ENCODE data around the gene GBX2.
"Not testable (repeated sequence)": the region's sequence is repeated elsewhere in the genome, so short reads cannot be mapped to it uniquely, and the experiment has no call there.

GBX2 gene

GRCh38 chr2:236157815-236158498 is 10.2 kb downstream of the GBX2 start:
- in situ Hi-C loops (cut with MboI; ENCODE audit: low sequenced_read_pairs): no loop called here

DNA sequence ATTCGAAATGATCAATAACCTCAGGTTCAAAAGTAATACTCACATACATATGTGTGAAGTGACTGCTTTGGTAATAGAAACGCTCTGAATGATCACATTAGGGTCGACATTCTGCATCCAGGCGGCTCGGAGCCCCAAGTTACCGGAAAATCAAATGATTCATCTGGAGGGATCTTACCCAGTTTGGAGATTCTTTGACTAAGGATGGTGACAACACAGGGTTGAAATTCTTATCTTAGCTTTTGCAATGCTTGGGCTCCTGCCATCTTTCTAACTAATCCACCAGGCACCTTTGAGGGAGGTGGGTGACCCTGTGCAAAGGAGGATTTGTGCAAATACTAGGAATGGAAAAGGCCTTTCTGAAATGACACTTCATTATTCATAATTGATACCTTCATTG is 10.8 kb downstream of the GBX2 start:
- in situ Hi-C loops (cut with MboI; ENCODE audit: low sequenced_read_pairs): no loop called here

DNA sequence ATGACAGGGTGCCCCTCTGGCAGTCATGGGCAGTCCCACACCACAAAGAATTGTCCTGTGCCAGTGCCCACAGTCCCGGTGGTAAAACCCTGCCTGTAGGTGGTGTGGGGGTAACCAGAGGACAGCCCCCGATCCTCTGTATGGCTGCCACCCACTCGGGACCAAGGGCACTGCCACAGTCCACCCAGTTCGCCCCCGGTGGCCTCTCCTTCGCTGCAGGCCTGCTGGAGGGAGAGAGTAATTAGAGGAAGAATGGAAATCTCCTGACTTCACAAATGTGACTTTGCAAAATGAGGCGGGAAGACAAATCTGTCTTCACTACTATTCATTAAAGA is 11.4 kb downstream of the GBX2 start:
- in situ Hi-C loops (cut with MboI; ENCODE audit: low sequenced_read_pairs): no loop called here

- in situ Hi-C loops (cut with MboI; ENCODE audit: low sequenced_read_pairs): no loop called here
Measured at GRCh38 chr2:236156095-236156859, 11.9 kb downstream of the GBX2 start.

DNA sequence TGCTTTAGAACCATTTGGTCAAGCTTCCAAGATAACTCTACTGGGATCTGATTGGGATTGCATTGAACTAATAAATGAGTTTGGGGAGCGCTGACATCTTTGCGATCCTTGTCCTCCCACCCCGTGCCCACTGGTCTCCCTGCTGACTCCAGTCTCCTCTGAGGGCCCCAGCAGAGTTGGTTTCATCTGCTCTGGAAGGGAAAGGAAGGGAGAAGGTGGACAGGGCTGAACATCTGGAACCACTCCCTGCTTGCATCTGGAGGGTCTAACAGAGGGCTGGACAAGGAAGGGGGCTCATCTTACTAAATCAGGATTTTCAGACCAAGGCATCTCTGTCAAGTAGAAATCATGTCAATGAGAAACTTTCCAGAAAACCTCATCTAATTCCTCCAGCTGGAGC is 12.8 kb downstream of the GBX2 start:
- in situ Hi-C loops (cut with MboI; ENCODE audit: low sequenced_read_pairs): no loop called here

DNA sequence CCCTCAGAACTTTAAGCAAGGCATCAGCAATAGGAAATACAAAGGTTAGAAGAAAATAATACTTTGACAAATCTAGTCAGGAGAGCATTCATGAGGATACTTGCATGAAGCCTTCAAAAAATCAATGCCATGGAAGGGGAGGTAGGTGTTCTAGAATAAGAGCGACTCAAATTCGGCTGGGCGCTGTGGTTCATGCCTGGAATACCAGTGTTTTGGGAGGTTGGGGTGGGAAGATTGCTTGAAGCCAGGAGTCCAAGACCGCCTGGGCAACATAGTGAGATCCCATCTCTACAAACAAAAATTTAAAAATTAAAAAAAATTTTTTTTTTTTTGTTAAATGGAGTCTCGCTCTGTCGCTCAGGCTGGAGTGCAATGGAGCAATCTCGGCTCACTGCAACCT is 21.8 kb downstream of the GBX2 start:
- in situ Hi-C loops (cut with MboI; ENCODE audit: low sequenced_read_pairs): no loop called here

DNA sequence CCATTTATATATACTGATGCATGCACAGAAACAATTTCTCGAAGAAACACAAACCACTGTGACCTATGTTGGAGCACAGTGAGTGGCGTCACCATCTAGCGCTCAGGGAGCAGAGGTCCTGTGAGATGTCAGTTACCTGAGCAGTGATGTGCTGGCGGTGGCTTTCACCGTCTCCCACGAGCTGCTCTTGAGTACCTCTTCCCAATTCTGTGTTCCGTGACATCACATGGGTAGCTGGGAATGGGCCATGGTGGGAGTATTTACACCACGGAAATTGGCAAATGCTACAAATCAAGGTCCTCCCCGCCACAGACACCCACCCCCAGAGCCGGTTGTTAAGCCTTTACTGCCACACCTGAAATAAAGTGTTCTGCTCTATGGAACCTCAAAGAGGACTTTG is 24.4 kb downstream of the GBX2 start:
- in situ Hi-C loops (cut with MboI; ENCODE audit: low sequenced_read_pairs): no loop called here

DNA sequence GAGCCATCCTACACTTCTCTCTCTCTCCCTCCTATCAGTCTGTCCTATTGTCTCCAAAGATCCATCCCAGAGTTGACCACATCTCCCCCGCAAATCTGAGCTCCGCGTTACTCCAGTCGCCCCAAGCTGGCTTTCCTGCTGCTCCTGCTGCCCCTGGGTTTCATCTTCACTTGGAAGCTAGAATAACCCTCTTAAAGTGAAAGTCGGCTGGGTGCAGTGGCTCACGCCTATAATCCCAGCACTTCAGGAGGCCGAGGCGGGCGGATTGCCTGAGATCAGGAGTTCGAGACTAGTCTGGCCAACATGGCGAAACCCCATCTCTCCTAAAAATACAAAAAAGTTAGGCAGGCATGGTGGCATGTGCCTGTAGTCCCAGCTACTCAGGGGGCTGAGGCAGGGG is 26.6 kb downstream of the GBX2 start:
- in situ Hi-C loops (cut with MboI; ENCODE audit: low sequenced_read_pairs): not testable (repeated sequence)

GRCh38 chr2:236137066-236137465 is 31.1 kb downstream of the GBX2 start:
- in situ Hi-C loops (cut with MboI; ENCODE audit: low sequenced_read_pairs): no loop called here

DNA sequence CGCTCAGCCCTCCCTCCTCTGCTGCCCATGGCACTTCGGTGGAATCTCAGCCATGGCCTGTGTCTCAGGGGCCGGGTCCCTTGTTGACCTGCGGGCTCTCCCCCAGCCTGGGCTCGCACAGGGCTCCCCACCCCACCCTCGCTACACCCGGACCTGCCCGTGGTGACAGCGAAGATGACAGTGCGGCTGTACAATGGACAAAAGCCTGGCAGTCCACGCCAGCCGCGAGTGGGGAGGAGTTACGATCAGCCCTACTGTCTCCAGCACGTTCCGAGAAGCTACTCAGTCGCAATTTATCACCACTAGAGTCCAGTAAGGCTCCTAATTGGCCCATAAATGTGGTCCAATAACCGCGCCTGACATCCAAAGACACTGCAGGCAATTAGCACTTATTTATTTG is 31.6 kb downstream of the GBX2 start:
- in situ Hi-C loops (cut with MboI; ENCODE audit: low sequenced_read_pairs): no loop called here

DNA sequence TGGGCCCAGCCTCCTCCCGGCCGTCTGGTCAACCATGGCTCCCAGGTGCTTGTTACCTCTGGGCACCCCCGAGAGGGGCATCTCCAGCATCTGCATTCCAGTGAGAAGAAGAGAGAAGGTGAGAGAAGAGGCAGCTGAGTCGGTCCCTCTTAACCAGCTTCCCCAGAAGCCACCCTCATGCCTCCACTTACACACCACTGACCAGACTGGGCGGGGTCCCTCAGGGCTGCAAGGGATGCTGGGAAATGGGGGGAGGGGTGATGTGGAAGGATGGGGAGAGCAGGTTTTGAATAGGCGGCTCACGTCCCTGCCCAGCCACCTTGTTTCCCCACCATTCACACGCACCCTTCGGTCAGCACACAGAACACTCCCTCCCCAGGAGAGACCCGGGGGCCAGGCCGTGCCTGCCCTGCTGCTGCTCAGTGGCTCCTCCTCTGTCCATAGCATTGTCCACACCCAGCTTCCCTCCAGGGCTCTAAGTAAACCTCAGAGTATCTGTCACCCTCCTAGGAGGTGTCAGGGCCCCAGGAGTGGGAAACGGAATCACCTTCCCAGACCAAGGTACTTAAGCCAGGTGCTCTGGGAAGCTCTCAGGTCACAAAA is 34.7 kb downstream of the GBX2 start:
- in situ Hi-C loops (cut with MboI; ENCODE audit: low sequenced_read_pairs): no loop called here

GRCh38 chr2:236131073-236131692 is 37.0 kb downstream of the GBX2 start:
- in situ Hi-C loops (cut with MboI; ENCODE audit: low sequenced_read_pairs): no loop called here

GRCh38 chr2:236130349-236130998 is 37.7 kb downstream of the GBX2 start:
- in situ Hi-C loops (cut with MboI; ENCODE audit: low sequenced_read_pairs): no loop called here

GRCh38 chr2:236129935-236130334 is 38.3 kb downstream of the GBX2 start:
- in situ Hi-C loops (cut with MboI; ENCODE audit: low sequenced_read_pairs): no loop called here

GRCh38 chr2:236128321-236128720 is 39.9 kb downstream of the GBX2 start:
- in situ Hi-C loops (cut with MboI; ENCODE audit: low sequenced_read_pairs): no loop called here

DNA sequence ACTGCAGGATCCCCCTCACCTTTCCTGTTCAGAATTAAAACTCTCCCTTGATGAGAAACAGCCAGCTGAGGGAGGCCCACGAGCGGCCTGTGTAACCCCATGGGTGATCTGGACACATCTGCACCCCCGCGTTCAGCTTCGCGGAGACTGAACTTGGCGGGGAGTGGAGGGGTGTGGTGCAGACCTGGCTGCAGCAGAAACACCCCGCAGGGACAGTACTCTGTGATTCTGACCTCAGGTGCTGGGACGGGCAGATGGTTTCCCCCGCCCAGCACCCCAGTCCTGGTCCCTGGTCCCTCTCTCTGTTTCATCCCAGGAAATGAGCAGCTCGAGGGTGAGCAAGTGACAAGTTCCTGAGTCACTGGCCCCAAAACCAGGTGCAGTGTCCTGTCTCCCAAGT is 41.2 kb downstream of the GBX2 start:
- in situ Hi-C loops (cut with MboI; ENCODE audit: low sequenced_read_pairs): no loop called here

DNA sequence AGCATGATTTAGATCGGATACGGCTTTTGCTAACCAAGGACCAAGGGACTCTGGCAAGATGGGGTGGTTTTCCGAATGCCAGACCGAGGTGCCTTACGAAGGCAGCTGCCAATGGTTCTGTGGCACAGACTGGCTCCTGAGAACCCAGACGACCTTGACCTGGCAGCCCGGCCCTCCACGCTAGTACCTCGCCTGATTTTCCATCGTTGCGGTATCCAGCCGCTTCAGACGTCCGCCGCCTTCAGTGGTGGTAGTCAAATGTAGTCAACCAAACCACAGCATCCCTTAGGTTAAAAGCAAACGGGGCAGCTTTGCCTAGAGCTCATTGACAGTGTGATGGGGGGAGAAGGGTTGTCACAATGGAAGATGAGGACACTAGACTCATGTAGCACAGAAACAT is 42.6 kb downstream of the GBX2 start:
- in situ Hi-C loops (cut with MboI; ENCODE audit: low sequenced_read_pairs): no loop called here

DNA sequence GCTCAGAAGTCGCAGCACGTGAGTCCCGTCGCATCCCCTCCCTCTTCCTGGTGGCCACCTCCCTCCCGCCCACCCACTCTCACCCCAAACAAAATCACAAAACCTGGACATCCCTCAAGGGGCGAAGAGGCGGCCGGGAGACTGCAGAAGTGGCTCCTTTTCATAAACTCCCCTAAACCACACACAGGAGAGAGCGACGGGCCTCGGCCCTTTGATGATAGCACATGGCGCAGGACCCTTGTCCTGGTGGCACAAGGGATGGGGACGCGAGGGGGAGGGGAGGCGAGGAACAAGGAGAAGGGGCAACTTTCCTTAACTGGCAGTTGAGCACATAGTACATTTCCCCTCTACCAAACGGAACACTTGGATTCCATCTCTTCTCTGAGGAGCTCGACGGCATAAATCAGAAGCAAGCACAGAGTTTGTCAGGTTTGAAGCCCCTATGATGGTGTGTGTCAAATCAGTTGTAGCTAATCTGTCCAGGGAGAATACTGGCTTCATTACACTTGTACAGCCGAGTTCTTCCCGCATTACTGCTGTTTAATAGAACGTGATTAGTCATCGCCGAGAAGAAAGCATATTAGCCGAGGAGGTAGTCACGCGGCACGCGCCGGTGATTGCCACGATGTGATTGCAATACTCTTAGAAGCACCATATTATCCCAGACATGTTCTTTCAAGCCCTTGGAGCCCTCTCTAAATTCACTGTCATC is 43.8 kb downstream of the GBX2 start:
- in situ Hi-C loops (cut with MboI; ENCODE audit: low sequenced_read_pairs): no loop called here

- in situ Hi-C loops (cut with MboI; ENCODE audit: low sequenced_read_pairs): no loop called here
Measured at GRCh38 chr2:236123716-236124115, 44.5 kb downstream of the GBX2 start.

DNA sequence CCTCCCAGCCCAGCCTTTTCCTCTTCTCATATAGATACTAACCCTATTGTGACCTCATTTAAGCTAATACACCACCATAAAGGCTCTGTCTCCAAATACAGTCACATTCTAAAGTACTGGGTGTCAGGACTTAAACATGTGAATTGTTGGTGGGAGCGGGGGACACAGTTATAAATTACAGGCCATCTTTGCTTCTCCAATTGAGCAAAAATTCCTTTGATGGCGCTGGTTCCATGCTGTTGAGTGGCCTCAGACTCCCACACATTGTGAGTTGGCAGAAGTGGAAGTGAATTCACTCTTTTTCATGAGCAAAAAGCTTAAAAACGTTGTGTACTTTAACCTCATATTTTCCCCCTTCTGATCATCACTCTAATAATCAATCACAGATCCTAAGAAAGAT is 46.0 kb downstream of the GBX2 start:
- in situ Hi-C loops (cut with MboI; ENCODE audit: low sequenced_read_pairs): no loop called here

- in situ Hi-C loops (cut with MboI; ENCODE audit: low sequenced_read_pairs): no loop called here
Measured at GRCh38 chr2:236121546-236121945, 46.6 kb downstream of the GBX2 start.

Measured in HL-60/S4 treated with retinoic acid at 250 ng/mL for 4 days and 3 days (cell line).